Measurements from ENCODE around the gene PDCD11. TPM values are rescaled to one million over a fixed set of nuclear protein-coding genes. Genes with fewer than 3 reads are reported as not detected.

The PDCD11 gene
- total RNA-seq, 1 experiment from 2014 or later = 106 TPM

DNA sequence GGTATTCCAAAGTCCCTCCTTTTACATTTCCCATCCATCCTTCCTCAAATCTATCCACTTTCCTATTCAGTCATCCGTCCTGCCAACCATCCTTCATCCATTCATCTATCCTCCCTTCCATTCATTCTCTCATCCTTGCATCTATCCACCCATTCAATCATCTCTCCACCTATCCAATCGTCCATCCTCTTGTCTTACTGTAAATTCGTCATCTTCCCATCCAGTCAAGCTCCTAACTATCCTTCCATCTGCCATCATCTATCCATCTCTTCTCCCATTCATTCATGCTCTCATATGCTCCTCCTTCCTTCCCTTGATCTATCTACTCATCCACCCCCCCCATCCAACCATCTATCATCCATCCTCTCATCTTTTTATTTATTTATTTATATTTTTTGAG, 77.7 kb downstream of the PDCD11 start:
- TF ChIP-seq, protein P1, sequence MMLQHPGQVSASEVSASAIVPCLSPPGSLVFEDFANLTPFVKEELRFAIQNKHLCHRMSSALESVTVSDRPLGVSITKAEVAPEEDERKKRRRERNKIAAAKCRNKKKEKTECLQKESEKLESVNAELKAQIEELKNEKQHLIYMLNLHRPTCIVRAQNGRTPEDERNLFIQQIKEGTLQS (IDR thresholded peaks at IDR 0.05) = no peak
- no peak for TF ChIP-seq EGR1 (IDR thresholded peaks at IDR 0.05; ENCODE audit: low read depth)
- TF ChIP-seq JUND (IDR thresholded peaks at IDR 0.05) = no peak
- TF ChIP-seq SIN3A (IDR thresholded peaks at IDR 0.05; ENCODE audit: low read depth) = no peak
- no peak for ATAC-seq

DNA sequence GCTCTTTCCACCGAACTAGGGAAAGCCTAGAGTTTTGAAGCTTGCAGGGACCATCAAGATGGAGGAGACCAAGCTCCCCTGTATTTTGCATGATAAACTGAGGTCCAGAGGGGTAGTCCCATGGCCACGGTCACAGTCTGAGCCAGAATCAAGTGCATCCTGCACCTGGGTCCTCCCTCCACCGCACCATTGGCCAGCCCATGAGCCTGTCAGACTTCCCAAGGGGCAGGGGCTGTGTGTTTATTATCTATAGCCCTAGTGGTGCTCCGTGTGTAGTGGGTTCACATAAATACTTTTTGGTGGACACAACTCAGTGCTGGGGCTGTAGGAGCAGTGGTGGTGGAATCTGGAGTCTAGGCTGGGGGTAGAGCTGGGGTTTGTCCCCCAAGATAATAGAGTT, 79.0 kb downstream of the PDCD11 start:
- intact Hi-C loops (cut with micrococcal nuclease) = loop anchor here (5.0 kb wide), 1 partner anchor 383 kb away; no protein-coding TSS in a partner anchor
- RAD21 ChIA-PET (ENCODE audit: low non-redundant PET in 1 of 2, low total read pairs in 2 of 2, uncharacterized antibody in 2 of 2, unreplicated experiment in 2 of 2) = no interaction called here
- Histone ChIP-seq H3K27me3 (ENCODE audit: insufficient read depth, low read length) (no peaks in the 10 kb centered on the region), H3K9ac (ENCODE audit: low read length) (no peak overlapping the region), H3K9me2 (ENCODE audit: insufficient read depth) (no peaks in the 10 kb centered on the region), H3K4me2 (ENCODE audit: low read length) (no peak overlapping the region), H3K4me1 (ENCODE audit: control insufficient read depth in 1 of 2, insufficient read depth in 2 of 2, low read length in 2 of 2) (peaks cover 20 to 41% of the 10 kb centered on the region in 2 experiments), H3K27ac (ENCODE audit: low read depth, low read length) (no peak overlapping the region), H3K4me3 (replicated peaks in 1 of 2; ENCODE audit: low read depth in 1 of 2, low read length in 2 of 2) (no peak overlapping the region), H3K9me3 (ENCODE audit: control insufficient read depth in 1 of 2, insufficient read depth in 1 of 2, low read depth in 1 of 2, low read length in 2 of 2) (no peaks in the 10 kb centered on the region), H3K36me3 (ENCODE audit: control insufficient read depth in 1 of 2, insufficient read depth in 2 of 2, low read length in 2 of 2) (no peaks in the 10 kb centered on the region), H2AFZ (ENCODE audit: low read depth, low read length, poor library complexity, severe bottlenecking) (no peak overlapping the region), H4K20me1 (ENCODE audit: insufficient read depth) (no peaks in the 10 kb centered on the region), H3K79me2 (ENCODE audit: insufficient read depth, low read length) (no peaks in the 10 kb centered on the region)
- no peak for DNase-seq (ENCODE audit: low read depth, low spot score)
- POLR2A ChIA-PET = no interaction called here
- ATAC-seq = no peak
- CTCF ChIA-PET = interaction anchor here (1.5 to 2.2 kb wide), 2 partner anchors 13 to 24 kb away, joined by 10 to 13 read pairs; partner anchors contain the start of gene CALHM2
- no TSS peak for BruUV-seq (replicated peaks)
- no peak for TF ChIP-seq EZH2 (IDR thresholded peaks at IDR 0.05)
- TF ChIP-seq POLR2A (IDR thresholded peaks at IDR 0.05; ENCODE audit: borderline replicate concordance, extremely low read depth, insufficient read depth, insufficient read length) = no peak
- no peak for TF ChIP-seq SP1 (IDR thresholded peaks at IDR 0.05; ENCODE audit: low read depth)
- no peak for TF ChIP-seq POLR2AphosphoS5 (IDR thresholded peaks at IDR 0.05; ENCODE audit: low read depth, low read length)
- no peak for TF ChIP-seq RAD21 (IDR thresholded peaks at IDR 0.05; ENCODE audit: low read depth)
- no peak for TF ChIP-seq ELF1 (IDR thresholded peaks at IDR 0.05; ENCODE audit: borderline replicate concordance, low read depth)
- TF ChIP-seq, protein P1 (IDR thresholded peaks at IDR 0.05) = no peak
- TF ChIP-seq, protein P2, sequence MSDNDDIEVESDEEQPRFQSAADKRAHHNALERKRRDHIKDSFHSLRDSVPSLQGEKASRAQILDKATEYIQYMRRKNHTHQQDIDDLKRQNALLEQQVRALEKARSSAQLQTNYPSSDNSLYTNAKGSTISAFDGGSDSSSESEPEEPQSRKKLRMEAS (IDR thresholded peaks at IDR 0.05) = no peak
- TF ChIP-seq SIN3A (IDR thresholded peaks at IDR 0.05; ENCODE audit: low read depth) = no peak
- TF ChIP-seq, protein P3, sequence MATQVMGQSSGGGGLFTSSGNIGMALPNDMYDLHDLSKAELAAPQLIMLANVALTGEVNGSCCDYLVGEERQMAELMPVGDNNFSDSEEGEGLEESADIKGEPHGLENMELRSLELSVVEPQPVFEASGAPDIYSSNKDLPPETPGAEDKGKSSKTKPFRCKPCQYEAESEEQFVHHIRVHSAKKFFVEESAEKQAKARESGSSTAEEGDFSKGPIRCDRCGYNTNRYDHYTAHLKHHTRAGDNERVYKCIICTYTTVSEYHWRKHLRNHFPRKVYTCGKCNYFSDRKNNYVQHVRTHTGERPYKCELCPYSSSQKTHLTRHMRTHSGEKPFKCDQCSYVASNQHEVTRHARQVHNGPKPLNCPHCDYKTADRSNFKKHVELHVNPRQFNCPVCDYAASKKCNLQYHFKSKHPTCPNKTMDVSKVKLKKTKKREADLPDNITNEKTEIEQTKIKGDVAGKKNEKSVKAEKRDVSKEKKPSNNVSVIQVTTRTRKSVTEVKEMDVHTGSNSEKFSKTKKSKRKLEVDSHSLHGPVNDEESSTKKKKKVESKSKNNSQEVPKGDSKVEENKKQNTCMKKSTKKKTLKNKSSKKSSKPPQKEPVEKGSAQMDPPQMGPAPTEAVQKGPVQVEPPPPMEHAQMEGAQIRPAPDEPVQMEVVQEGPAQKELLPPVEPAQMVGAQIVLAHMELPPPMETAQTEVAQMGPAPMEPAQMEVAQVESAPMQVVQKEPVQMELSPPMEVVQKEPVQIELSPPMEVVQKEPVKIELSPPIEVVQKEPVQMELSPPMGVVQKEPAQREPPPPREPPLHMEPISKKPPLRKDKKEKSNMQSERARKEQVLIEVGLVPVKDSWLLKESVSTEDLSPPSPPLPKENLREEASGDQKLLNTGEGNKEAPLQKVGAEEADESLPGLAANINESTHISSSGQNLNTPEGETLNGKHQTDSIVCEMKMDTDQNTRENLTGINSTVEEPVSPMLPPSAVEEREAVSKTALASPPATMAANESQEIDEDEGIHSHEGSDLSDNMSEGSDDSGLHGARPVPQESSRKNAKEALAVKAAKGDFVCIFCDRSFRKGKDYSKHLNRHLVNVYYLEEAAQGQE (IDR thresholded peaks at IDR 0.05; ENCODE audit: low read depth) = no peak
- TF ChIP-seq TCF7L2 (IDR thresholded peaks at IDR 0.05; ENCODE audit: borderline replicate concordance, extremely low read depth, insufficient read depth, insufficient read length) = no peak
- TF ChIP-seq, protein P4, sequence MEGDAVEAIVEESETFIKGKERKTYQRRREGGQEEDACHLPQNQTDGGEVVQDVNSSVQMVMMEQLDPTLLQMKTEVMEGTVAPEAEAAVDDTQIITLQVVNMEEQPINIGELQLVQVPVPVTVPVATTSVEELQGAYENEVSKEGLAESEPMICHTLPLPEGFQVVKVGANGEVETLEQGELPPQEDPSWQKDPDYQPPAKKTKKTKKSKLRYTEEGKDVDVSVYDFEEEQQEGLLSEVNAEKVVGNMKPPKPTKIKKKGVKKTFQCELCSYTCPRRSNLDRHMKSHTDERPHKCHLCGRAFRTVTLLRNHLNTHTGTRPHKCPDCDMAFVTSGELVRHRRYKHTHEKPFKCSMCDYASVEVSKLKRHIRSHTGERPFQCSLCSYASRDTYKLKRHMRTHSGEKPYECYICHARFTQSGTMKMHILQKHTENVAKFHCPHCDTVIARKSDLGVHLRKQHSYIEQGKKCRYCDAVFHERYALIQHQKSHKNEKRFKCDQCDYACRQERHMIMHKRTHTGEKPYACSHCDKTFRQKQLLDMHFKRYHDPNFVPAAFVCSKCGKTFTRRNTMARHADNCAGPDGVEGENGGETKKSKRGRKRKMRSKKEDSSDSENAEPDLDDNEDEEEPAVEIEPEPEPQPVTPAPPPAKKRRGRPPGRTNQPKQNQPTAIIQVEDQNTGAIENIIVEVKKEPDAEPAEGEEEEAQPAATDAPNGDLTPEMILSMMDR (IDR thresholded peaks at IDR 0.05 in 2 of 3, conservative IDR thresholded peaks at IDR 0.05 in 1 of 3; ENCODE audit: borderline replicate concordance in 1 of 3, insufficient read depth in 1 of 3, low read depth in 2 of 3, low read length in 2 of 3) = no peak
- no peak for TF ChIP-seq CEBPB (IDR thresholded peaks at IDR 0.05; ENCODE audit: low read depth)

More for the DNA sequence above, 77.7 kb downstream of the PDCD11 start:
- RAD21 ChIA-PET (ENCODE audit: low non-redundant PET in 1 of 2, low total read pairs in 2 of 2, uncharacterized antibody in 2 of 2, unreplicated experiment in 2 of 2) = no interaction called here
- intact Hi-C loops (cut with micrococcal nuclease) = no loop called here
- Histone ChIP-seq H3K27me3 (ENCODE audit: insufficient read depth, low read length) (no peaks in the 10 kb centered on the region), H3K4me2 (ENCODE audit: low read length) (no peak overlapping the region), H3K27ac (ENCODE audit: low read depth, low read length) (no peak overlapping the region), H3K9ac (ENCODE audit: low read length) (no peak overlapping the region), H3K36me3 (ENCODE audit: control insufficient read depth in 1 of 2, insufficient read depth in 2 of 2, low read length in 2 of 2) (no peaks in the 10 kb centered on the region), H3K4me1 (ENCODE audit: control insufficient read depth in 1 of 2, insufficient read depth in 2 of 2, low read length in 2 of 2) (peaks cover 12 to 28% of the 10 kb centered on the region in 2 experiments; a peak in 3 of 4 replicates), H3K4me3 (replicated peaks in 1 of 2; ENCODE audit: low read depth in 1 of 2, low read length in 2 of 2) (no peak overlapping the region), H4K20me1 (ENCODE audit: insufficient read depth) (no peaks in the 10 kb centered on the region), H3K9me3 (ENCODE audit: control insufficient read depth in 1 of 2, insufficient read depth in 1 of 2, low read depth in 1 of 2, low read length in 2 of 2) (no peaks in the 10 kb centered on the region), H3K79me2 (ENCODE audit: insufficient read depth, low read length) (no peaks in the 10 kb centered on the region), H2AFZ (ENCODE audit: low read depth, low read length, poor library complexity, severe bottlenecking) (no peak overlapping the region), H3K9me2 (ENCODE audit: insufficient read depth) (no peaks in the 10 kb centered on the region)
- no TSS peak for BruUV-seq (replicated peaks)
- POLR2A ChIA-PET = no interaction called here
- CTCF ChIA-PET = no interaction called here
- no peak for DNase-seq (ENCODE audit: low read depth, low spot score)
